Mesothelial cell of epicardium (in vitro differentiated cells): Measurements from ENCODE around the gene ZNF215. TPM values are rescaled to one million over a fixed set of nuclear protein-coding genes. Genes with fewer than 3 reads are reported as not detected.
"Not testable (repeated sequence)": the region's sequence is repeated elsewhere in the genome, so short reads cannot be mapped to it uniquely, and the experiment has no call there.

ENCODE experiments used
- DNase-seq, 2 experiments: peaks; one replicate each; pipeline ENCODE4 v3.0.0; 2021; ENCODE audit warnings: low spot score in 2 of 2; ENCODE audit not compliant: unreplicated experiment in 2 of 2
- H3K27ac Mint-ChIP-seq: 2 replicates; pipeline ENCODE4 v1.8.0; 2021; ENCODE audit warnings: mixed read lengths
- H3K27me3 Mint-ChIP-seq: 2 replicates; pipeline ENCODE4 v1.8.0; 2021; ENCODE audit warnings: low read depth, mixed read lengths
- H3K36me3 Mint-ChIP-seq: 2 replicates; pipeline ENCODE4 v1.8.0; 2021; ENCODE audit warnings: mixed read lengths
- H3K4me1 Mint-ChIP-seq: 2 replicates; pipeline ENCODE4 v1.8.0; 2021; ENCODE audit warnings: mixed read lengths
- H3K4me3 Mint-ChIP-seq: 2 replicates; pipeline ENCODE4 v1.8.0; 2021; ENCODE audit warnings: mild to moderate bottlenecking, moderate library complexity, mixed read lengths
- H3K9me3 Mint-ChIP-seq: 2 replicates; pipeline ENCODE4 v1.8.0; 2021; ENCODE audit warnings: mixed read lengths
- total RNA-seq: library from RNA; stranded (reverse); gene quantifications from 3 replicates; pipeline ENCODE4 v1.2.1, GENCODE V29; 2021
- TF ChIP-seq, protein P1 (sequence below): fragments of 200-600 bp; sonication (generic); IDR thresholded peaks from one replicate; pipeline ENCODE4 v1.5.0; 2021; ENCODE audit warnings: antibody characterized with exemption; ENCODE audit not compliant: unreplicated experiment

Gene ZNF215
- total RNA-seq, 1 donor from 2014 or later, result 2.8 TPM

DNA sequence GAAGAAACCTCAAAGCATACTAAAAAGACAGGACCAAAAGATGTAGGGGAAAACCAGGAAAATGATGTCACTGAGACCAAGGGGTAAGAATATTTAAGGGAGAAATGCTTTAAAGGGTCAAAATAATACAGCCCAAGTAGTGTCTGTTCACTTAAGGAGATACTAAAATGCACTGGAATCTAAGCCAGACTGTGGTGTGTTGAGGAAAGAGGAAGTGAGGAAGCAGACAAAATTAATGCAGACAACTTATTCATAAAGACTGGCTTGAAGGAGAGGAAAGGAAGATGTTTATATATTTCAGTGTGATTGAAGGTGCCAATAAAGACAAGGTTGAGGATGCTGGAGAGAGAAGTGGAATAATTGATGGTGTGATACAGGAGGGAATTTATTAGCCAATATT lies 15.7 kb downstream of the ZNF215 start:
- no peaks in the 10 kb centered on the region for H3K9me3 Mint-ChIP-seq
- H3K27ac Mint-ChIP-seq, result no peak overlapping the region
- H3K27me3 Mint-ChIP-seq, result no peaks in the 10 kb centered on the region
- H3K4me1 Mint-ChIP-seq, result no peaks in the 10 kb centered on the region
- H3K4me3 Mint-ChIP-seq, result no peak overlapping the region
- peaks cover 3% of the 10 kb centered on the region for H3K36me3 Mint-ChIP-seq
- DNase-seq, result no peak
- TF ChIP-seq, protein P1, sequence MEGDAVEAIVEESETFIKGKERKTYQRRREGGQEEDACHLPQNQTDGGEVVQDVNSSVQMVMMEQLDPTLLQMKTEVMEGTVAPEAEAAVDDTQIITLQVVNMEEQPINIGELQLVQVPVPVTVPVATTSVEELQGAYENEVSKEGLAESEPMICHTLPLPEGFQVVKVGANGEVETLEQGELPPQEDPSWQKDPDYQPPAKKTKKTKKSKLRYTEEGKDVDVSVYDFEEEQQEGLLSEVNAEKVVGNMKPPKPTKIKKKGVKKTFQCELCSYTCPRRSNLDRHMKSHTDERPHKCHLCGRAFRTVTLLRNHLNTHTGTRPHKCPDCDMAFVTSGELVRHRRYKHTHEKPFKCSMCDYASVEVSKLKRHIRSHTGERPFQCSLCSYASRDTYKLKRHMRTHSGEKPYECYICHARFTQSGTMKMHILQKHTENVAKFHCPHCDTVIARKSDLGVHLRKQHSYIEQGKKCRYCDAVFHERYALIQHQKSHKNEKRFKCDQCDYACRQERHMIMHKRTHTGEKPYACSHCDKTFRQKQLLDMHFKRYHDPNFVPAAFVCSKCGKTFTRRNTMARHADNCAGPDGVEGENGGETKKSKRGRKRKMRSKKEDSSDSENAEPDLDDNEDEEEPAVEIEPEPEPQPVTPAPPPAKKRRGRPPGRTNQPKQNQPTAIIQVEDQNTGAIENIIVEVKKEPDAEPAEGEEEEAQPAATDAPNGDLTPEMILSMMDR, result no peak

DNA sequence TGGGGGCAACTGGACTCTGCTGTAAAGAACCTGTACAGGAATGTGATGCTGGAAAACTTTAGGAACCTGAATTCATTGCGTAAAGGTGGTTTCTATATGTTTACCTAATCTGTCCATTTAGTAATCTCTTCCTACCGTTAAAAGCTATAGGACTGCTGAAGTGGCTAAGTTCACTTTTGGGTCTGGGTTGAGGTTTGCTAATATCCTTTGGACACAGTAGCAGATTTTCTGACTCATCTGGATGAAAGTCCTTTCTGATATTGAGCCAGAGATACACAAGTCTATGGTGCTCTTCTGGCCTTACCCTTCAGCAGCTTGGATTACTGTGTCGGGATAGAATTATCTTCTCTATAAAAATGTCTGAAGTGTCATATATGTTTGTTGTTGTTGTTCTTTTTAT lies 16.9 kb downstream of the ZNF215 start:
- DNase-seq, result no peak
- no peak overlapping the region for H3K27ac Mint-ChIP-seq
- no peak overlapping the region for H3K4me3 Mint-ChIP-seq
- H3K36me3 Mint-ChIP-seq, result peaks cover 3% of the 10 kb centered on the region
- TF ChIP-seq, protein P1, result no peak
- no peaks in the 10 kb centered on the region for H3K4me1 Mint-ChIP-seq
- H3K9me3 Mint-ChIP-seq, result peaks cover 3% of the 10 kb centered on the region
- H3K27me3 Mint-ChIP-seq, result no peaks in the 10 kb centered on the region

DNA sequence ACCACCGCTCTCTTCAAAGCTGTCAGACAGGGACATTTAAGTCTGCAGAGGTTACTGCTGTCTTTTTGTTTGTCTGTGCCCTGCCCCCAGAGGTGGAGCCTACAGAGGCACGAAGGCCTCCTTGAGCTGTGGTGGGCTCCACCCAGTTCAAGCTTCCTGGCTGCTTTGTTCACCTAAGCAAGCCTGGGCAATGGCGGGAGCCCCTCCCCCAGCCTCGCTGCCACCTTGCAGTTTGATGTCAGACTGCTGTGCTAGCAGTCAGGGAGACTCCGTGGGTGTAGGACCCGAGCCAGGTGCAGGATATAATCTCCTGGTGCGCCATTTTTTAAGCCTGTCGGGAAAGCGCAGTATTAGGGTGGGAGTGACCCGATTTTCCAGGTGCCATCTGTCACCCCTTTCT lies 28.0 kb downstream of the ZNF215 start:
- not testable (repeated sequence) for DNase-seq, H3K4me3 Mint-ChIP-seq, H3K27me3 Mint-ChIP-seq, H3K27ac Mint-ChIP-seq, H3K4me1 Mint-ChIP-seq
- peaks cover 23% of the 10 kb centered on the region for H3K9me3 Mint-ChIP-seq
- peaks cover 16% of the 10 kb centered on the region for H3K36me3 Mint-ChIP-seq

DNA sequence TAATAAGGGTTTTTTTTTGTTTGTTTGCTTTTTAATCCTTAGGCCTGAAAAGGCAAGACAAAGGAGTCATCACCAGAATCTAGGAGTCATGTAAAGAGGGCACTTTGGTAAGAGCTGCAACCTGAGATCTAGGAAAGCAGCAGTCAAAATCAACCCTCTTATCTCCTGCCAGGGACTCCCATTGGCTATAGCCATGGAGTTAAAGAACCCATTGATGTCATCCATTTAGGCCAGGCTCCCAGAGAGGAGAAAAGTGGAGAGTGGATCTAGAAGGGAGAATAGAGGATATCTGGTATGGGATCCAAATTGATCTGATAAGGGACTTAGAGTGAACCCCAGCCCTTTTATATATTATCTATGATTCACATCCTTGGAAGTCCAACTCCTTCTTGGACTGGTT lies 35.9 kb downstream of the ZNF215 start:
- H3K4me3 Mint-ChIP-seq, result no peak overlapping the region
- peaks cover 3% of the 10 kb centered on the region for H3K9me3 Mint-ChIP-seq
- TF ChIP-seq, protein P1, result no peak
- H3K36me3 Mint-ChIP-seq, result no peaks in the 10 kb centered on the region
- no peak for DNase-seq
- no peaks in the 10 kb centered on the region for H3K27me3 Mint-ChIP-seq
- H3K4me1 Mint-ChIP-seq, result no peaks in the 10 kb centered on the region
- H3K27ac Mint-ChIP-seq, result no peak overlapping the region

DNA sequence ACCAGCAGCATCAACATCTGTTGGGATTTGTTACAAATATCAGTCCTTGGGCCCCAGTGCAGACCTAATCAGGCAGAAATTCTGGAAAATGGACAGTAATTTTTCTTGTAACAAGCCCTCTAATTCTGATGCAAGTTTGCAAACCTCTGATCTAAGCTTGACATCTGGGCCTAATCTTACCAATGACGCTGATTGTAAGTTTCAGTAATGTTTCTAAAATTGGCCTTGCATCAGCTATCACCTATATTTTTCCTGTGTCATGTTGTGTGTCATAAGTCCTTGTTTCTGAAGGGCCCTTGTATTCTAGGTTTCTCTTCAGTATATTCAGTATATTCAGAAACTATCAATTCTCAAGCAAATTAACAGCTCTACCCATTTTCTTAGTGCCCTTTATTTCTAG lies 36.4 kb downstream of the ZNF215 start:
- Mint-ChIP-seq H3K36me3 (peaks cover 2% of the 10 kb centered on the region), H3K4me3 (no peak overlapping the region), H3K27me3 (no peaks in the 10 kb centered on the region), H3K4me1 (no peaks in the 10 kb centered on the region), H3K9me3 (peaks cover 8% of the 10 kb centered on the region), H3K27ac (no peak overlapping the region)
- TF ChIP-seq, protein P1, result no peak
- no peak for DNase-seq

DNA sequence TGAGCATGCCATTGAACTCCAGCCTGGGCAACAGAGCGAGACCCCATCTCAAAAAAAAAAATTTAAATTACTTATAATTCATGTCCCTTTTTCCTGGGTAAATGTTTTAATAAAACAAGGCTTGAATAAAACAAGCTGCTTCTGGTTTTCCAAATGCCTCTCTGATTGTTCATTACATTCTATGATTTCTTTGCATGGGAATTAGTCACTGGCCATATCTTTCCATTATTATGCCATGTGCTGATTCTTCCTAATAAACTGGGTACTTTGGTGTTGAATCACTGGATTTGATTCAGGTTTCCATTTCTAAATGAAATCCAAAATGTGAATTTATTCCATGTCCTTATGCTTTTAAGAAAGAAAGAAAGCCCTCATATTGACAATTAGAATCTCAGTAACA lies 42.6 kb downstream of the ZNF215 start:
- Mint-ChIP-seq H3K9me3 (peaks cover 20% of the 10 kb centered on the region), H3K27me3 (no peaks in the 10 kb centered on the region), H3K4me3 (no peak overlapping the region), H3K4me1 (no peaks in the 10 kb centered on the region), H3K27ac (no peak overlapping the region), H3K36me3 (peaks cover 3% of the 10 kb centered on the region)
- no peak for DNase-seq
- TF ChIP-seq, protein P1, result no peak

DNA sequence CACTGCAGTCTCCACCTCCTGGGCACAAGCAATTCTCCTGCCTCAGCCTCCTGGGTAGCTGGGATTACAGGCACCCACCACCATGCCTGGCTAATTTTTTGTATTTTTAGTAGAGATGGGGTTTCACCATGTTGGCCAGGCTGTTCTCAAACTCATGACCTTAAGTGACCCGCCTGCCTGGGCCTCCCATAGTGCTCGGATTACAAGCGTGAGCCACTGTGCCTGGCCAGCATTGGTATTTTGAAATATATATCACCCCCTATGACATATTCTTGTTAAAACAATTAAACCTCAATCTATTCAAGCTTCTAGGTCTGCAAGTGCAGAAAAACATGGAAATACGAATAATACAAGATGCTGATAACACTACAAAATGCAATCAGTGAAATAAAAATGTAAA lies 43.6 kb downstream of the ZNF215 start:
- not testable (repeated sequence) for H3K4me1 Mint-ChIP-seq, H3K36me3 Mint-ChIP-seq, H3K4me3 Mint-ChIP-seq, H3K27ac Mint-ChIP-seq, DNase-seq, H3K27me3 Mint-ChIP-seq
- H3K9me3 Mint-ChIP-seq, result peaks cover 20% of the 10 kb centered on the region
